GM12878 (cell line): ENCODE results near the gene RPGRIP1L.

Experiments used
- CHD4 ChIP-seq: fragments of 200-600 bp; sonication (generic); IDR thresholded peaks from 2 replicates; pipeline ENCODE4 v1.6.1; 2016; ENCODE audit warnings: mild to moderate bottlenecking
- ESRRA ChIP-seq: IDR thresholded peaks from 2 replicates; pipeline ENCODE4 v1.6.1; 2012; ENCODE audit warnings: mild to moderate bottlenecking, low read length, improper control_type of control experiment
- GABPA ChIP-seq: IDR thresholded peaks from 2 replicates; pipeline ENCODE4 v1.6.1; 2014; ENCODE audit warnings: antibody characterized with exemption, low read depth, mild to moderate bottlenecking, inconsistent platforms
- MXI1 ChIP-seq: fragments of 150-350 bp; IDR thresholded peaks from 2 replicates; pipeline ENCODE4 v1.6.1; 2011; ENCODE audit warnings: low read depth, mild to moderate bottlenecking, inconsistent platforms, low read length, improper control_type of control experiment
- TF ChIP-seq, protein P1 (sequence below), 3 experiments: IDR thresholded peaks in 2 of 3; conservative IDR thresholded peaks in 1 of 3; 2 replicates each; pipeline ENCODE4 v1.5.1; 2011; ENCODE audit warnings: low read depth in 3 of 3, low read length in 3 of 3, mild to moderate bottlenecking in 3 of 3, control low read depth in 2 of 3, moderate library complexity in 2 of 3, inconsistent platforms in 1 of 3, mixed read lengths in 1 of 3; ENCODE audit not compliant: control insufficient read depth in 2 of 3, insufficient read depth in 1 of 3; ENCODE audit errors: extremely low read depth in 1 of 3

DNA sequence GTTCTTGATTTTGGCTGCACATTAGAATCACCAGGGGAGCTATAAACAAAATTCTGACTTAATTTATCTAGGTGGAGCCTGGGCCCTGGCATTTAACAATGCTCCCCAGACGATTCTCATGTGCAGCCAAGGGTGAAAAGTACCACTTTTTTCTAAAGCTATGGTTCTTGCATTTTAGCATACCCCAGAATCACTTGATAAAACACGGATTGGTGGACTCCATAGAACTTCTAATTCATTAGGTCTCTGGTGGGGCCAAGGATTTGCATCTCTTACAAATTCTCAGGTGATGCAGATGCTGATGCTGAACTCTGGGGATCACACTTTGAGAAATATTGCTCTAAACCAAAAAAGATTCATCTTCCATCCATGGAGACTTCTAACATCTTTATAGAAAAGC lies 74.5 kb downstream of the RPGRIP1L start:
- TF ChIP-seq ESRRA = no peak
- TF ChIP-seq GABPA = no peak
- TF ChIP-seq, protein P1, sequence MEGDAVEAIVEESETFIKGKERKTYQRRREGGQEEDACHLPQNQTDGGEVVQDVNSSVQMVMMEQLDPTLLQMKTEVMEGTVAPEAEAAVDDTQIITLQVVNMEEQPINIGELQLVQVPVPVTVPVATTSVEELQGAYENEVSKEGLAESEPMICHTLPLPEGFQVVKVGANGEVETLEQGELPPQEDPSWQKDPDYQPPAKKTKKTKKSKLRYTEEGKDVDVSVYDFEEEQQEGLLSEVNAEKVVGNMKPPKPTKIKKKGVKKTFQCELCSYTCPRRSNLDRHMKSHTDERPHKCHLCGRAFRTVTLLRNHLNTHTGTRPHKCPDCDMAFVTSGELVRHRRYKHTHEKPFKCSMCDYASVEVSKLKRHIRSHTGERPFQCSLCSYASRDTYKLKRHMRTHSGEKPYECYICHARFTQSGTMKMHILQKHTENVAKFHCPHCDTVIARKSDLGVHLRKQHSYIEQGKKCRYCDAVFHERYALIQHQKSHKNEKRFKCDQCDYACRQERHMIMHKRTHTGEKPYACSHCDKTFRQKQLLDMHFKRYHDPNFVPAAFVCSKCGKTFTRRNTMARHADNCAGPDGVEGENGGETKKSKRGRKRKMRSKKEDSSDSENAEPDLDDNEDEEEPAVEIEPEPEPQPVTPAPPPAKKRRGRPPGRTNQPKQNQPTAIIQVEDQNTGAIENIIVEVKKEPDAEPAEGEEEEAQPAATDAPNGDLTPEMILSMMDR (IDR thresholded peaks at IDR 0.05 in 2 of 3, conservative IDR thresholded peaks at IDR 0.05 in 1 of 3; ENCODE audit: control insufficient read depth in 2 of 3, extremely low read depth in 1 of 3, insufficient read depth in 1 of 3, low read depth in 3 of 3, low read length in 3 of 3) = no peak
- TF ChIP-seq CHD4 = no peak
- no peak for TF ChIP-seq MXI1
